Measurements from ENCODE around the gene METTL18. TPM values are rescaled to one million over a fixed set of nuclear protein-coding genes. Genes with fewer than 3 reads are reported as not detected.

METTL18 gene
- total RNA-seq, 3 donors from 2014 or later = 4.4 to 8.2 (median 6.5) TPM

- Histone ChIP-seq H3K9me3 (no peaks in the 10 kb centered on the region), H3K4me3 (no peak overlapping the region), H3K4me1 (ENCODE audit: low read depth) (no peaks in the 10 kb centered on the region), H3K36me3 (ENCODE audit: low read depth) (no peaks in the 10 kb centered on the region)
- TF ChIP-seq CTCF (IDR thresholded peaks at IDR 0.05) = no peak
- DNase-seq (no peak), ATAC-seq (no peak)
- intact Hi-C loops (cut with DNase I, micrococcal nuclease) = no loop called here
Observed at GRCh38 chr1:169784102-169784501, 10.6 kb downstream of the METTL18 start.

- ATAC-seq = no peak
- Histone ChIP-seq H3K9me3 (no peaks in the 10 kb centered on the region), H3K4me3 (no peak overlapping the region), H3K4me1 (ENCODE audit: low read depth) (no peaks in the 10 kb centered on the region), H3K36me3 (ENCODE audit: low read depth) (no peaks in the 10 kb centered on the region)
- no peak for TF ChIP-seq CTCF (IDR thresholded peaks at IDR 0.05)
- intact Hi-C loops (cut with DNase I, micrococcal nuclease) = no loop called here
- no peak for DNase-seq
Observed at GRCh38 chr1:169782596-169782995, 12.1 kb downstream of the METTL18 start.

- ATAC-seq = no peak
- TF ChIP-seq CTCF (IDR thresholded peaks at IDR 0.05) = no peak
- no peaks in the 10 kb centered on the region for H3K9me3 ChIP-seq
- DNase-seq = no peak
- no peak overlapping the region for H3K4me3 ChIP-seq
- H3K4me1 ChIP-seq (ENCODE audit: low read depth) = no peaks in the 10 kb centered on the region
- no peaks in the 10 kb centered on the region for H3K36me3 ChIP-seq (ENCODE audit: low read depth)
- intact Hi-C loops (cut with DNase I, micrococcal nuclease) = no loop called here
Observed at GRCh38 chr1:169779970-169780369, 14.7 kb downstream of the METTL18 start.

GRCh38 chr1:169779150-169779549 is 15.6 kb downstream of the METTL18 start:
- no peak overlapping the region for H3K4me3 ChIP-seq
- no peaks in the 10 kb centered on the region for H3K4me1 ChIP-seq (ENCODE audit: low read depth)
- TF ChIP-seq CTCF (IDR thresholded peaks at IDR 0.05) = no peak
- no peaks in the 10 kb centered on the region for H3K36me3 ChIP-seq (ENCODE audit: low read depth)
- intact Hi-C loops (cut with DNase I, micrococcal nuclease) = no loop called here
- DNase-seq = no peak
- no peaks in the 10 kb centered on the region for H3K9me3 ChIP-seq
- ATAC-seq = no peak

- Histone ChIP-seq H3K36me3 (ENCODE audit: low read depth) (no peaks in the 10 kb centered on the region), H3K9me3 (no peaks in the 10 kb centered on the region), H3K4me1 (ENCODE audit: low read depth) (no peaks in the 10 kb centered on the region), H3K4me3 (no peak overlapping the region)
- no peak for TF ChIP-seq CTCF (IDR thresholded peaks at IDR 0.05)
- intact Hi-C loops (cut with DNase I, micrococcal nuclease) = no loop called here
- ATAC-seq (no peak), DNase-seq (no peak)
Observed at GRCh38 chr1:169776440-169776839, 18.3 kb downstream of the METTL18 start.

- DNase-seq = no peak
- H3K4me1 ChIP-seq (ENCODE audit: low read depth) = peaks cover 14% of the 10 kb centered on the region
- no peaks in the 10 kb centered on the region for H3K36me3 ChIP-seq (ENCODE audit: low read depth)
- no peak for TF ChIP-seq CTCF (IDR thresholded peaks at IDR 0.05)
- intact Hi-C loops (cut with DNase I, micrococcal nuclease) = no loop called here
- no peak overlapping the region for H3K4me3 ChIP-seq
- no peaks in the 10 kb centered on the region for H3K9me3 ChIP-seq
- no peak for ATAC-seq
Observed at GRCh38 chr1:169768161-169768560, 26.5 kb downstream of the METTL18 start.

Data from mucosa of descending colon (tissue), 3 donors.